IPS-NIHi7 (cell line): Measurements from ENCODE around the gene MYBL2.

Experiments used
- DNase-seq: peaks from one replicate; pipeline ENCODE4 v3.0.0; 2012; ENCODE audit warnings: mixed read lengths; ENCODE audit errors: extremely low spot score

MYBL2 gene

GRCh38 chr20:43682446-43682845 is 15.5 kb downstream of the MYBL2 start:
- no peak for DNase-seq

GRCh38 chr20:43686820-43687219 is 19.9 kb downstream of the MYBL2 start:
- DNase-seq, result no peak

- DNase-seq, result no peak
These were observed 22.3 kb downstream of the MYBL2 start for GRCh38 chr20:43689165-43689564.

GRCh38 chr20:43690943-43691598 is 24.2 kb downstream of the MYBL2 start:
- no peak for DNase-seq

GRCh38 chr20:43691928-43692524 is 25.1 kb downstream of the MYBL2 start:
- peak; percentile 81 for DNase-seq

GRCh38 chr20:43694763-43695162 is 27.8 kb downstream of the MYBL2 start:
- DNase-seq, result no peak

GRCh38 chr20:43695571-43695970 is 28.7 kb downstream of the MYBL2 start:
- no peak for DNase-seq

- DNase-seq, result no peak
These were observed 33.1 kb downstream of the MYBL2 start for GRCh38 chr20:43699941-43700565.

GRCh38 chr20:43700627-43701026 is 33.7 kb downstream of the MYBL2 start:
- DNase-seq, result no peak

GRCh38 chr20:43702502-43702901 is 35.6 kb downstream of the MYBL2 start:
- no peak for DNase-seq

GRCh38 chr20:43710370-43711044 is 43.6 kb downstream of the MYBL2 start:
- no peak for DNase-seq

- no peak for DNase-seq
These were observed 44.3 kb downstream of the MYBL2 start for GRCh38 chr20:43711098-43711654.

GRCh38 chr20:43715044-43715443 is 48.1 kb downstream of the MYBL2 start:
- DNase-seq, result no peak

- no peak for DNase-seq
These were observed 48.6 kb downstream of the MYBL2 start for GRCh38 chr20:43715511-43715910.

- DNase-seq, result no peak
These were observed 49.2 kb downstream of the MYBL2 start for GRCh38 chr20:43716123-43716522.

- no peak for DNase-seq
These were observed 50.1 kb downstream of the MYBL2 start for GRCh38 chr20:43716757-43717615.

- no peak for DNase-seq
These were observed 50.7 kb downstream of the MYBL2 start for GRCh38 chr20:43717616-43717995.

- no peak for DNase-seq
These were observed 53.1 kb downstream of the MYBL2 start for GRCh38 chr20:43720007-43720406.

GRCh38 chr20:43721097-43721428 is 54.1 kb downstream of the MYBL2 start:
- no peak for DNase-seq

- no peak for DNase-seq
These were observed 54.7 kb downstream of the MYBL2 start for GRCh38 chr20:43721429-43722152.

- DNase-seq, result no peak
These were observed 55.2 kb downstream of the MYBL2 start for GRCh38 chr20:43722153-43722505.
